HG02884 (cell line): ENCODE measurements around the gene GGTA1.
A peak's percentile ranks its signal among the peaks of the same experiment; 100 is the strongest.

ENCODE experiments used
- ATAC-seq: cut with Tn5 transposase; IDR thresholded peaks from one replicate; pipeline ENCODE4 v1.9.1; 2021; ENCODE audit warnings: mild to moderate bottlenecking, moderate library complexity; ENCODE audit not compliant: unreplicated experiment

Gene GGTA1

GRCh38 chr9:121500165-121500478 is 478 bp upstream of the GGTA1 start:
- ATAC-seq = no peak

- ATAC-seq = no peak
These were observed 542 bp downstream of the GGTA1 start for GRCh38 chr9:121499177-121499426.

GRCh38 chr9:121498487-121499176 is 1.0 kb downstream of the GGTA1 start:
- ATAC-seq = no peak

GRCh38 chr9:121498150-121498486 is 1.5 kb downstream of the GGTA1 start:
- peak; percentile 77 for ATAC-seq

- no peak for ATAC-seq
These were observed 3.7 kb downstream of the GGTA1 start for GRCh38 chr9:121495976-121496375.

- no peak for ATAC-seq
These were observed 5.5 kb downstream of the GGTA1 start for GRCh38 chr9:121494192-121494591.

GRCh38 chr9:121491111-121491510 is 8.5 kb downstream of the GGTA1 start:
- no peak for ATAC-seq

GRCh38 chr9:121489344-121489743 is 10.3 kb downstream of the GGTA1 start:
- no peak for ATAC-seq

GRCh38 chr9:121486043-121486442 is 13.6 kb downstream of the GGTA1 start:
- no peak for ATAC-seq

GRCh38 chr9:121485623-121486022 is 14.0 kb downstream of the GGTA1 start:
- ATAC-seq = no peak

GRCh38 chr9:121484651-121485446 is 14.8 kb downstream of the GGTA1 start:
- ATAC-seq = no peak

GRCh38 chr9:121483473-121484031 is 16.1 kb downstream of the GGTA1 start:
- no peak for ATAC-seq

- ATAC-seq = no peak
These were observed 16.6 kb downstream of the GGTA1 start for GRCh38 chr9:121483049-121483448.

- ATAC-seq = no peak
These were observed 20.6 kb downstream of the GGTA1 start for GRCh38 chr9:121478816-121479676.

- ATAC-seq = no peak
These were observed 23.5 kb downstream of the GGTA1 start for GRCh38 chr9:121476156-121476555.

GRCh38 chr9:121474231-121474947 is 25.3 kb downstream of the GGTA1 start:
- no peak for ATAC-seq

- no peak for ATAC-seq
These were observed 26.4 kb downstream of the GGTA1 start for GRCh38 chr9:121473229-121473628.

GRCh38 chr9:121472446-121472845 is 27.2 kb downstream of the GGTA1 start:
- no peak for ATAC-seq

GRCh38 chr9:121466142-121466541 is 33.5 kb downstream of the GGTA1 start:
- ATAC-seq = no peak

- ATAC-seq = no peak
These were observed 34.7 kb downstream of the GGTA1 start for GRCh38 chr9:121464968-121465367.
